HEK293T (cell line): Measurements from ENCODE around the gene SLC35A3.

Experiments used
- CTCF ChIA-PET: fragments of 350-600 bp; formaldehyde crosslinking; extraction: SDS; loops from one replicate; lab custom pipeline; 2021; ENCODE audit warnings: antibody characterized with exemption, inconsistent platforms; lab: Yijun Ruan, JAX
- POLR2A ChIA-PET: fragments of 350-600 bp; formaldehyde crosslinking; extraction: SDS; loops from one replicate; lab custom pipeline; 2020; ENCODE audit warnings: antibody characterized with exemption, inconsistent platforms; lab: Yijun Ruan, JAX
- DNase-seq: peaks from one replicate; pipeline ENCODE4 v3.0.0; 2012; ENCODE audit warnings: mixed read lengths; ENCODE audit errors: extremely low spot score
- ARNT ChIP-seq: fragments of 450-650 bp; IDR thresholded peaks from 2 replicates; pipeline ENCODE4 v1.6.1; 2017; ENCODE audit warnings: mild to moderate bottlenecking
- BHLHE40 ChIP-seq: fragments of 450-650 bp; IDR thresholded peaks from 2 replicates; pipeline ENCODE4 v1.6.1; 2016; ENCODE audit warnings: mild to moderate bottlenecking, moderate library complexity, borderline replicate concordance
- CTBP1 ChIP-seq: fragments of 450-650 bp; IDR thresholded peaks from 2 replicates; pipeline ENCODE4 v1.6.1; 2016; ENCODE audit warnings: borderline replicate concordance
- ELF4 ChIP-seq: fragments of 450-650 bp; IDR thresholded peaks from 2 replicates; pipeline ENCODE4 v1.6.1; 2017; ENCODE audit warnings: antibody characterized with exemption
- FOXA1 ChIP-seq: fragments of 450-650 bp; IDR thresholded peaks from 2 replicates; pipeline ENCODE4 v1.6.1; 2016; ENCODE audit warnings: mild to moderate bottlenecking
- FOXK2 ChIP-seq: fragments of 450-650 bp; IDR thresholded peaks from 2 replicates; pipeline ENCODE4 v1.6.1; 2016; ENCODE audit warnings: mild to moderate bottlenecking
- FOXM1 ChIP-seq: fragments of 450-650 bp; IDR thresholded peaks from 2 replicates; pipeline ENCODE4 v1.6.1; 2017; ENCODE audit warnings: mild to moderate bottlenecking, borderline replicate concordance
- HDGF ChIP-seq: fragments of 450-650 bp; IDR thresholded peaks from 2 replicates; pipeline ENCODE4 v1.6.1; 2017; ENCODE audit warnings: antibody characterized with exemption, borderline replicate concordance
- L3MBTL2 ChIP-seq: fragments of 450-650 bp; conservative IDR thresholded peaks from 2 replicates; pipeline ENCODE4 v1.6.1; 2016; ENCODE audit warnings: mild to moderate bottlenecking
- LEF1 ChIP-seq: fragments of 450-650 bp; IDR thresholded peaks from 2 replicates; pipeline ENCODE4 v1.6.1; 2017; ENCODE audit warnings: mild to moderate bottlenecking, borderline replicate concordance
- NFRKB ChIP-seq: fragments of 450-650 bp; IDR thresholded peaks from 2 replicates; pipeline ENCODE4 v1.6.1; 2016; ENCODE audit warnings: mild to moderate bottlenecking, moderate library complexity
- SP1 ChIP-seq: fragments of 450-650 bp; IDR thresholded peaks from 2 replicates; pipeline ENCODE4 v1.6.1; 2017
- SUZ12 ChIP-seq: fragments of 450-650 bp; IDR thresholded peaks from 2 replicates; pipeline ENCODE4 v1.6.1; 2016; ENCODE audit warnings: mild to moderate bottlenecking
- TARDBP ChIP-seq: fragments of 450-650 bp; IDR thresholded peaks from 2 replicates; pipeline ENCODE4 v1.6.1; 2016
- ZNF384 ChIP-seq: fragments of 450-650 bp; IDR thresholded peaks from 2 replicates; pipeline ENCODE4 v1.6.1; 2016
- TF ChIP-seq, protein P1 (sequence below): fragments of 450-650 bp; IDR thresholded peaks from 2 replicates; pipeline ENCODE4 v1.6.1; 2016

SLC35A3 gene

DNA sequence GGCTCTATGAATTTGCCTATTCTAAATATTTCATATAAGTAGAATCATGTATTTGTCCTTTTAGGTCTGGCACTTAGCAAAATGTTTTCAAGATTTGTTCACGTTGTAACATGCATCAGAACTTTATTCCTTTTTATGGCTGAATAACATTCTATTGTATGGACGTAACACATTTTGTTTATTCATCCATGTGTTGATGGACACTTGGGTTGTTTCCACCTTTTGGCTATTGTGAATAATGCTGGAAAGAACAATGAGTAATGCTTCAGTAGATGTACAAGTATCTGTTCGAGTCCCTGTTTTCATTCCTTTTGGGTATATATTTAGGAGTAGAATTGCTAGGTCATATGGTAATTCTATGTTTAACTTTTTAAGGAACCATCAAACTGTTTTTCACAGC, 24.7 kb downstream of the SLC35A3 start:
- no peak for TF ChIP-seq ELF4
- TF ChIP-seq, protein P1, sequence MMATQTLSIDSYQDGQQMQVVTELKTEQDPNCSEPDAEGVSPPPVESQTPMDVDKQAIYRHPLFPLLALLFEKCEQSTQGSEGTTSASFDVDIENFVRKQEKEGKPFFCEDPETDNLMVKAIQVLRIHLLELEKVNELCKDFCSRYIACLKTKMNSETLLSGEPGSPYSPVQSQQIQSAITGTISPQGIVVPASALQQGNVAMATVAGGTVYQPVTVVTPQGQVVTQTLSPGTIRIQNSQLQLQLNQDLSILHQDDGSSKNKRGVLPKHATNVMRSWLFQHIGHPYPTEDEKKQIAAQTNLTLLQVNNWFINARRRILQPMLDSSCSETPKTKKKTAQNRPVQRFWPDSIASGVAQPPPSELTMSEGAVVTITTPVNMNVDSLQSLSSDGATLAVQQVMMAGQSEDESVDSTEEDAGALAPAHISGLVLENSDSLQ = no peak
- no peak for TF ChIP-seq TARDBP
- no peak for TF ChIP-seq HDGF
- TF ChIP-seq SUZ12 = no peak
- no peak for TF ChIP-seq L3MBTL2
- no peak for TF ChIP-seq FOXA1
- no peak for TF ChIP-seq ARNT
- TF ChIP-seq LEF1 = no peak
- TF ChIP-seq ZNF384 = no peak
- CTCF ChIA-PET = no interaction called here
- DNase-seq = no peak
- POLR2A ChIA-PET = no interaction called here

DNA sequence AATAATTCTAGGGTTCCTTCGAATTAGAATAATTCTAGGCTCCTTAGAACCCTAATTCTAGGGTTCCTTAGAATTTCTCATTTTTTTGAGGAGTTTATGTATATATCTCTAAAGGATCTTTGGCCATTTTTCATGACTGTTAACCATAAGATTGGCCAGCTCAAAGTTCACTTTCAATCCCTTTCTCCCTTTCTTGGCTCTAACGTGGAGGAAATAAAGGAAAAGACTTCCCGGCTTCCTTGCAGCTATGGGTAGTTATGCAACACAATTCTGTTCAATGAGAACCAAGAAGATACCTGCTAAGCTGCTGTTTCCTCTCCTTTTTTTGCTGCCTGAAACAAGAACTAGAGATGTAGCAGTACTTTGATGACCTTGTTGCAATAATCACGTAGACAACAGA, 27.2 kb downstream of the SLC35A3 start:
- CTCF ChIA-PET = no interaction called here
- TF ChIP-seq FOXK2 = no peak
- TF ChIP-seq ZNF384 = no peak
- TF ChIP-seq CTBP1 = no peak
- no peak for TF ChIP-seq HDGF
- TF ChIP-seq SP1 = no peak
- no peak for TF ChIP-seq NFRKB
- no peak for TF ChIP-seq SUZ12
- no peak for TF ChIP-seq ELF4
- TF ChIP-seq FOXA1 = no peak
- TF ChIP-seq BHLHE40 = no peak
- TF ChIP-seq L3MBTL2 = no peak
- TF ChIP-seq, protein P1 = no peak
- TF ChIP-seq FOXM1 = no peak
- TF ChIP-seq LEF1 = no peak
- POLR2A ChIA-PET = no interaction called here
- no peak for DNase-seq

DNA sequence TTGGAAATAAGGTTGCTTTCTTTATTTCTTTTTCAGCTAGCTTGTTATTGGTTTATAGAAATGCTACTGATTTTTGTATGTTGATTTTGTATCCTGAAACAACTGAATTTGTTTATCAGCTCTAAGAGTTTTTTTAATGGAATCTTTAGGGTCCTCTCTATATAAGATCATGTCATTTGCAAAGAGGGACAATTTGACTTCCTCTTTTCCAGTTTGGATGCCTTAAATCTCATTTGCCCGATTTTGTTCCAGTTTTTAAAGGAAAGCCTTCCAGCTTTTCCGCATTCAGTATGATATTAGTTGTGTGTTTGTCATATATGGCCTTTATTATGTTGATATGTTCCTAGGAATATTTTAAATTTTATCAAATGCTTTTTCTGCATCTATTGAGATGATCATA, 31.7 kb downstream of the SLC35A3 start:
- CTCF ChIA-PET = no interaction called here
- POLR2A ChIA-PET = no interaction called here
- TF ChIP-seq ARNT (no peak), TARDBP (no peak), L3MBTL2 (no peak), ZNF384 (no peak), FOXA1 (no peak), FOXM1 (no peak), LEF1 (no peak), HDGF (no peak), NFRKB (no peak), FOXK2 (no peak)
- DNase-seq = no peak

DNA sequence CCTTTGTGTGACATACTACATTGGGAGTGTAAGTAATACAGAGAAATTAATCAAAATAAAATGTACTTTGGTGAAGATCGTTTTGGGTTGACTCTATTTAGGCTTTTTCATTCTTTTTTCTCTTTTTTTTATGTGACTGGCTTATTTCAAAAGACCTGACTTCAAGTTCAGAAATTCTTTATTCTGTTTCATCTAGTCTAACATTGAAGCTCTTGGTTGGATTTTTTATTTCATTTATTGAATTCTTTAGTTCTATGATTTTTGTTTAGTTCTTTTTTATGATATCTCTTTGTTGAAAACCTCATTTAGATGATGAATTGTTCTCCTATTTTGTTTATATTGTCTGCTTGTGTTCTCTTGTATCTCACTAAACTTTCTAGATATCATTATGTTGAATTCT, 35.6 kb downstream of the SLC35A3 start:
- no peak for DNase-seq
- TF ChIP-seq FOXA1 (no peak), HDGF (no peak), SUZ12 (no peak), BHLHE40 (no peak), FOXK2 (no peak), ZNF384 (no peak), ARNT (no peak), CTBP1 (no peak), NFRKB (no peak), ELF4 (no peak), LEF1 (no peak), TARDBP (no peak), SP1 (no peak), L3MBTL2 (no peak), FOXM1 (no peak)
- TF ChIP-seq, protein P1 = no peak
- ChIA-PET POLR2A (interaction anchor here (0.6 kb wide), 1 partner anchor 16 kb away, joined by 3 read pairs; no protein-coding TSS in a partner anchor), CTCF (no interaction called here)

DNA sequence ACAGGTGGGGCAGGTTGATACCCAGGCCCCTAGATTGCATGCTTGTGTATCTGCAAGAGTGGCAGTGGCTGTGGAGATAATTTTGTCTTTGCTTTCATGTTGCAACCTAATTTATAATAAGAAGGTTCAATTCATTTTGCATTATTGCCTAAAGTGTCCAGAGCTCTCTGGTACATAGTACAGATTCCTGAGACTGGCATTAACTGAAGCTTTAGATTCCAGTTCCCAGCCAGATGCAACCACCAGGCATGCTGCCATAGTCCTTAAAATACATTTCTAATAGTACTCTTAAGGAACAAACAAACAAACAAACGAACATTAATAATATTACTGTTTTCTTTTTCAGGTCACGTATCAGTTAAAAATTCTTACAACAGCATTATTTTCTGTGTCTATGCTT, 36.9 kb downstream of the SLC35A3 start:
- ChIA-PET POLR2A (no interaction called here), CTCF (no interaction called here)
- TF ChIP-seq FOXM1 (no peak), ARNT (no peak), HDGF (no peak), ZNF384 (no peak), BHLHE40 (no peak), FOXA1 (no peak), SUZ12 (no peak), FOXK2 (no peak), LEF1 (no peak), NFRKB (no peak), L3MBTL2 (no peak), ELF4 (no peak), TARDBP (no peak), SP1 (no peak), CTBP1 (no peak)
- TF ChIP-seq, protein P1 = no peak
- DNase-seq = no peak

DNA sequence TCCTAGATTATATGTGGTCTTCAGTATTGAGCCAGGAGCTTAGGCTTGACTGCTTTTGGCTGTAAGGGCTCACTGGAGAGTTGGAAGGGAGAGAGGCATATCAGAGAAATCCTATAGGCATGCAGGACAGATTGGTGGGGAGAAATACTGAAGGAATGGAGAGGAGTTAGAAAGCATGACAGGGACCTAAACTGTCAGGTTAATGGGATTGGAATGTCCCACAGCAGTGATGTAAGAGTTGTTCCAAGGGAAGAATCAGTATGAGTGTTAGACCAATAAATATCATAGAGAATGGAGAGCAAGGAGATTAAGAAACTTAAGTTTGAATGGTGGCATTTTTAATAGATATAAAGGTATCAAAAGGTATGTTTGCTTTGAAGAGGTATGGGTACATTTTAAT, 39.7 kb downstream of the SLC35A3 start:
- DNase-seq = no peak
- ChIA-PET CTCF (interaction anchor here (1.1 kb wide), 1 partner anchor 10 kb away, joined by 4 read pairs; no protein-coding TSS in a partner anchor), POLR2A (interaction anchor here (1.6 kb wide), 1 partner anchor 40 kb away, joined by 4 read pairs; the partner anchor contains the start of gene SLC35A3)
- no peak for TF ChIP-seq ELF4
